HEK293T (cell line): ENCODE measurements around the gene NPDC1.

Experiments
- ARNT ChIP-seq: fragments of 450-650 bp; IDR thresholded peaks from 2 replicates; pipeline ENCODE4 v1.6.1; 2017; ENCODE audit warnings: mild to moderate bottlenecking
- BHLHE40 ChIP-seq: fragments of 450-650 bp; IDR thresholded peaks from 2 replicates; pipeline ENCODE4 v1.6.1; 2016; ENCODE audit warnings: mild to moderate bottlenecking, moderate library complexity, borderline replicate concordance
- CTBP1 ChIP-seq: fragments of 450-650 bp; IDR thresholded peaks from 2 replicates; pipeline ENCODE4 v1.6.1; 2016; ENCODE audit warnings: borderline replicate concordance
- FOXA1 ChIP-seq: fragments of 450-650 bp; IDR thresholded peaks from 2 replicates; pipeline ENCODE4 v1.6.1; 2016; ENCODE audit warnings: mild to moderate bottlenecking
- FOXK2 ChIP-seq: fragments of 450-650 bp; IDR thresholded peaks from 2 replicates; pipeline ENCODE4 v1.6.1; 2016; ENCODE audit warnings: mild to moderate bottlenecking
- FOXM1 ChIP-seq: fragments of 450-650 bp; IDR thresholded peaks from 2 replicates; pipeline ENCODE4 v1.6.1; 2017; ENCODE audit warnings: mild to moderate bottlenecking, borderline replicate concordance
- HDGF ChIP-seq: fragments of 450-650 bp; IDR thresholded peaks from 2 replicates; pipeline ENCODE4 v1.6.1; 2017; ENCODE audit warnings: antibody characterized with exemption, borderline replicate concordance
- L3MBTL2 ChIP-seq: fragments of 450-650 bp; conservative IDR thresholded peaks from 2 replicates; pipeline ENCODE4 v1.6.1; 2016; ENCODE audit warnings: mild to moderate bottlenecking
- NFRKB ChIP-seq: fragments of 450-650 bp; IDR thresholded peaks from 2 replicates; pipeline ENCODE4 v1.6.1; 2016; ENCODE audit warnings: mild to moderate bottlenecking, moderate library complexity
- SP1 ChIP-seq: fragments of 450-650 bp; IDR thresholded peaks from 2 replicates; pipeline ENCODE4 v1.6.1; 2017
- SUZ12 ChIP-seq: fragments of 450-650 bp; IDR thresholded peaks from 2 replicates; pipeline ENCODE4 v1.6.1; 2016; ENCODE audit warnings: mild to moderate bottlenecking
- TARDBP ChIP-seq: fragments of 450-650 bp; IDR thresholded peaks from 2 replicates; pipeline ENCODE4 v1.6.1; 2016
- TF ChIP-seq, protein P1 (sequence below): fragments of 450-650 bp; IDR thresholded peaks from 2 replicates; pipeline ENCODE4 v1.6.1; 2016

DNA sequence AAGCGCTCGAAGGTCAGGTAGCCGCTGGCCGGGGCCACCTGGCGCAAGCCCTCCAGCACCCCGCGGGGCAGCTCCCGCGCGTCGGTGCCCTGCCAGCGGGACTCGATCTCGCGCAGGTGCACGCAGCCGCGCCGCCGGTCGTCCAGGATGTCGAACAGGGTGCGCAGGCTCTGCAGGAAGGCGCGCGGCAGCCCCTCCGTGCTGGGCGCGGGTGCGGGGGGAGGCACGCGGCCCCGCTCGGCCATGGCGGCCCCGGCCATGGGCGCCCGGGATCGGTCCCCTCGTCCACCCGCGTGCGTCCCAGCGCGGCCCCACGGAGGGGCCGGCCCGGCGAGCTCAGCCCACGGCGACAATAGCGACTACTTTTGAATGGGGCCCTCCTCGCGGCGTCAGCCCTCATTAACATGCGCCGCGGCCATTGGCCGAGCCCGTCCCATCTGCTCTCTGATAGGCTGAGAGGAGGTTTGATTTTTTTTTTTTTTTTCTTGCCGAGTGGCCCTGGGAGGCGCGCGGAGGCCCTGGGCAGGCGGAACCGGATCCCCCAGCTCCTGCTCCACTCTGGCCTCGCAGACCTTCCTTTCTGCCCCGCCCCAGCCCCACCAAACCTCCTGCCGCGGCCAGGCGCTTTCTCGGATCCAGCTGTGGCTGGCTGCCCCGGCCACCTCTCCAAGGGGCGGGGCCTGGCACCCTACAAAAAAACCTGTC, 24.4 kb upstream of the NPDC1 start, which contains the start of gene SAPCD2:
- TF ChIP-seq, protein P1, sequence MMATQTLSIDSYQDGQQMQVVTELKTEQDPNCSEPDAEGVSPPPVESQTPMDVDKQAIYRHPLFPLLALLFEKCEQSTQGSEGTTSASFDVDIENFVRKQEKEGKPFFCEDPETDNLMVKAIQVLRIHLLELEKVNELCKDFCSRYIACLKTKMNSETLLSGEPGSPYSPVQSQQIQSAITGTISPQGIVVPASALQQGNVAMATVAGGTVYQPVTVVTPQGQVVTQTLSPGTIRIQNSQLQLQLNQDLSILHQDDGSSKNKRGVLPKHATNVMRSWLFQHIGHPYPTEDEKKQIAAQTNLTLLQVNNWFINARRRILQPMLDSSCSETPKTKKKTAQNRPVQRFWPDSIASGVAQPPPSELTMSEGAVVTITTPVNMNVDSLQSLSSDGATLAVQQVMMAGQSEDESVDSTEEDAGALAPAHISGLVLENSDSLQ: no peak
- TF ChIP-seq FOXA1 (no peak), TARDBP (no peak), HDGF (no peak), FOXM1 (peak; percentile 51; the same call in 1 of the 2 replicates), SP1 (no peak), ARNT (no peak), FOXK2 (no peak), CTBP1 (no peak), L3MBTL2 (peak; percentile 48; the same call in 1 of the 2 replicates), BHLHE40 (no peak), SUZ12 (no peak), NFRKB (no peak)
